ENCODE data around the gene ZPR1. TPM values are rescaled to one million over a fixed set of nuclear protein-coding genes. Genes with fewer than 3 reads are reported as not detected.
A peak's percentile ranks its signal among the peaks of the same experiment; 100 is the strongest.

Gene ZPR1
- polyA plus RNA-seq, 1 donor, result 41.3 TPM

DNA sequence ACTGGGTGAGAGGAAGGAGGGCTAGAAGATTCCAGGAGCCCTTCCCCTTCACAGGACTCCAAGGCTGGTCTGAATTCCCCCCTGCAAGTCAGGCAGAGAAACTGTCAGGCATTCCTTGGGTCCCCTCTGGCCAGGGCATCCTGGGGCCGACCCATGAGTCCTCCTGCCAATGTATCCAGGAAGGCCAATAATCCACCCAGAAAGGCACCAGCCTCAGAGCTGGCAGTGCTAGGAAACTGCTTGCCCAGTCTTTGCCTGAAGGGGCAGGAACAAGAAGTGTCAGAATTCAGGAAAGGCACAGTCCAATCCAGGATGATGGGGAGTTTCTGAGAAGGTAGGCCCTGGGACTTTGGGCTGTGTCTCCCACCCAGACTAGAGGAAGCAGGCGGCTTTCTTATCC, 56.0 kb downstream of the ZPR1 start:
- Histone ChIP-seq H3K9me3 (ENCODE audit: control insufficient read depth, low read depth, low read length) (no peaks in the 10 kb centered on the region), H3K4me3 (ENCODE audit: low read length) (no peak overlapping the region), H3K27me3 (ENCODE audit: control insufficient read depth, insufficient read depth, low read length) (peaks cover 18% of the 10 kb centered on the region), H3K27ac (ENCODE audit: low read length) (peak overlapping the region; percentile 29), H3K36me3 (ENCODE audit: control insufficient read depth, insufficient read depth, low read length) (no peaks in the 10 kb centered on the region), H3K4me1 (ENCODE audit: control insufficient read depth, insufficient read depth, low read length) (peaks cover 14% of the 10 kb centered on the region)
- DNase-seq, result no peak
- WGBS (ENCODE audit: insufficient coverage, low lambda C conversion rate), result no CpG with 5 or more reads among the region's 2 CpGs

DNA sequence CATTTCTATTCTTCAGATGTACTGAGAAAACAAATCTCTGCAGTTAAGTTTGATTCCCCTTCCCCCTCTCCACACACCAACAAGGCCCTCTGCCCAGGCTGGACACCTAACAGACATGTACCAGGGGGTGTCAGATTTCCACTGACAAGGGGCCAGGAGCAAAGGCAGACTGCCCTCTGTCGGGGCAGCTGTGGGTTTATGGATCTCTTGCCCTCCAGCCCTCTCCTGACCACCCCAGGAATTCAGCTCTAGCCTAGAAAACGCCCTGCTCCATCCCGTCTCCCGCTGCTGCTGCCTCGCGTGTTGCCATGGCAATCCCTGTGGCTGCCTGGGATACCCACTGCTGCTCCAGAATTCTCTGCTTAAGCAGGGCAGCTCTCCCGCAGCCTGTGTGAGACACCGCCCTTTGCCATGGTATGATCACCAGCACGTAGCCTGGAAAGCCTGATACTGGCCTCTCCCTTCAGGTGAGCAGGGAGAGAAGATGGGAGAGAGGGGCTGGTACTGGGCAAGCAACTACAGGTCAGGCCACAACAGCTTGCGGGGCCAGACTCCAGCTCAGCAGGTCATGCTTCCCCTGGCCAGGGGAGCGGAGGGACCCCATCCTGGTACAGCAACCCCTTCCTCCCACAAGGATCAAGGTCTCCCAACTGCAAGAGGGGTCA, 56.6 kb downstream of the ZPR1 start:
- Histone ChIP-seq H3K4me1 (ENCODE audit: control insufficient read depth, insufficient read depth, low read length) (peaks cover 14% of the 10 kb centered on the region), H3K36me3 (ENCODE audit: control insufficient read depth, insufficient read depth, low read length) (no peaks in the 10 kb centered on the region), H3K4me3 (ENCODE audit: low read length) (no peak overlapping the region), H3K27ac (ENCODE audit: low read length) (peak overlapping the region; percentile 29), H3K27me3 (ENCODE audit: control insufficient read depth, insufficient read depth, low read length) (peaks cover 19% of the 10 kb centered on the region), H3K9me3 (ENCODE audit: control insufficient read depth, low read depth, low read length) (no peaks in the 10 kb centered on the region)
- no CpG with 5 or more reads among the region's 11 CpGs for WGBS (ENCODE audit: insufficient coverage, low lambda C conversion rate)
- no peak for DNase-seq

DNA sequence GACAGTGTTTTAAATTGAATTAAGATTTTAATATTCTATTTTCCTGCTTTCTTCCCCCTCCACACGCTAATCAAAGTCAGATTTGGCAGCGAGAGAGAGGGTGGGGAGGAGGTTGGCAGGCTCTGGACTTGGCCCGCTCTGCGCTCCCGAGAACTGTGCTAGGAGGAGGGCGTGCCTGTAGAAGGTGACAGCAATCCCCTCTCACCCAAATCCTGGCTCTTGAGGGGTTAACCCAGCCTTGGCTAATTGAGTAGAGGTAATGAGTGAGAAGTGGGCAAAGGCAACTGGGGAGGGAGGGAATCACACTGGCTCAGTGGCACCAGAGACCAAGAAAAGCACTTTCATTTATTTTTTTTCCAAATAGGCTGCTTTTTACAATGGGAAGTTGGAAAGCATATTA, 57.2 kb downstream of the ZPR1 start:
- no peaks in the 10 kb centered on the region for H3K9me3 ChIP-seq (ENCODE audit: control insufficient read depth, low read depth, low read length)
- no peaks in the 10 kb centered on the region for H3K36me3 ChIP-seq (ENCODE audit: control insufficient read depth, insufficient read depth, low read length)
- no peak overlapping the region for H3K4me3 ChIP-seq (ENCODE audit: low read length)
- peak overlapping the region; percentile 15 for H3K27ac ChIP-seq (ENCODE audit: low read length)
- no peak for DNase-seq
- peaks cover 19% of the 10 kb centered on the region for H3K27me3 ChIP-seq (ENCODE audit: control insufficient read depth, insufficient read depth, low read length)
- no CpG with 5 or more reads among the region's 6 CpGs for WGBS (ENCODE audit: insufficient coverage, low lambda C conversion rate)
- H3K4me1 ChIP-seq (ENCODE audit: control insufficient read depth, insufficient read depth, low read length), result peaks cover 17% of the 10 kb centered on the region

DNA sequence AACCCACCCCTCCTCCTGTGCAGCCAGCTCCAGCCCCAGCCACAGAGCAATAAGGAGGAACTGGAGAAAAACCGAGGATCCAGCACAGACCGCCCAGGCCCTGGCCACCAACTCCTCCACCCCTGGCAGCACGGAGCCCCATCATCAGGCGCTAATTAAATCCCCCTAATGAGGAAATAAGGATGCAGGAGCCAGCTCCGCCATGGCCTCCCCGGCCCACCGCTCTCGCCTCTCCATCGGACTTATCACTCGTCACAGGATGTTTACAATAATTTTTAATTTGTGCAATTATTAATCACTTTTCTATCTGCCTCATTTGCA, 57.6 kb downstream of the ZPR1 start:
- Histone ChIP-seq H3K27me3 (ENCODE audit: control insufficient read depth, insufficient read depth, low read length) (peaks cover 19% of the 10 kb centered on the region), H3K4me1 (ENCODE audit: control insufficient read depth, insufficient read depth, low read length) (peaks cover 18% of the 10 kb centered on the region), H3K27ac (ENCODE audit: low read length) (no peak overlapping the region), H3K36me3 (ENCODE audit: control insufficient read depth, insufficient read depth, low read length) (no peaks in the 10 kb centered on the region), H3K9me3 (ENCODE audit: control insufficient read depth, low read depth, low read length) (no peaks in the 10 kb centered on the region), H3K4me3 (ENCODE audit: low read length) (no peak overlapping the region)
- DNase-seq, result no peak
- whole genome bisulfite sequencing (ENCODE audit: insufficient coverage, low lambda C conversion rate), result 93% methylated on average over 3 of the region's 10 CpGs

DNA sequence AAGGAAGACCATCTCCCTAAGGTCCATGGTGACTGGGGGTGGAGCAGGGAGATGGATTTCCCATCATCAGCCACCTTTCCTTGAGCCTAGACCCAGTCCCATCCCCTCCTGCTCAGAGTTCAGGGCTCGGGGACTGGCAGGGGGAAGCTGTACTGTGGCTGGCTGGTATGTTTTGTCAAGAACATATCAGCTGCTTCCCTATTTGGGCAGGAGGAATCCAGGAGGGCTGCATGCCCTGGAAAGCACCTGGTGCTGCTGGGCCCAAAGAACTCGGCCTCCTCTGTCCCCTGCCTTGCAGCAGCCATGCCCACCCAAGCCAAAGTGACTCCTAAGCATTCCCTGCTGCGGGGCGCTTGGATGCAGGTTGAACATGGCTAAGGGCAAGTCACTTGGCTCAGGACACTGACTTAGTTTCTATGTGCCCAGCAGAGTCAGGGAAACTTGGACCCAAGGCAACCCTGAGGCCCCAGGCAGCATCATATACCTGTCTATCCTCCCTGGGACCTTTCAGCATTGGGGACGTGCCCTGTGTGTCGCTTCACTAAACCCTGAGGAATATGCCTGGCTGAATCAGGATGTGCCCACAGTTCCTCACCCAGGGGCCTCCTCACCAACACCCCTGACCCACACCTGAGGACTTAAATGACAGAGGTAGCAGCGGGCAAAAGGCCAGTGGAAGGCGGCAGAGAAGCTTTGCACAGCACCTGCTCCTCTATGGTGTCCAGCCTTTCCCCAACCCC, 58.2 kb downstream of the ZPR1 start:
- no peak overlapping the region for H3K27ac ChIP-seq (ENCODE audit: low read length)
- H3K9me3 ChIP-seq (ENCODE audit: control insufficient read depth, low read depth, low read length), result no peaks in the 10 kb centered on the region
- no peaks in the 10 kb centered on the region for H3K36me3 ChIP-seq (ENCODE audit: control insufficient read depth, insufficient read depth, low read length)
- no peak for DNase-seq
- H3K27me3 ChIP-seq (ENCODE audit: control insufficient read depth, insufficient read depth, low read length), result peaks cover 19% of the 10 kb centered on the region
- no CpG with 5 or more reads among the region's 8 CpGs for WGBS (ENCODE audit: insufficient coverage, low lambda C conversion rate)
- H3K4me1 ChIP-seq (ENCODE audit: control insufficient read depth, insufficient read depth, low read length), result peaks cover 18% of the 10 kb centered on the region
- H3K4me3 ChIP-seq (ENCODE audit: low read length), result no peak overlapping the region

DNA sequence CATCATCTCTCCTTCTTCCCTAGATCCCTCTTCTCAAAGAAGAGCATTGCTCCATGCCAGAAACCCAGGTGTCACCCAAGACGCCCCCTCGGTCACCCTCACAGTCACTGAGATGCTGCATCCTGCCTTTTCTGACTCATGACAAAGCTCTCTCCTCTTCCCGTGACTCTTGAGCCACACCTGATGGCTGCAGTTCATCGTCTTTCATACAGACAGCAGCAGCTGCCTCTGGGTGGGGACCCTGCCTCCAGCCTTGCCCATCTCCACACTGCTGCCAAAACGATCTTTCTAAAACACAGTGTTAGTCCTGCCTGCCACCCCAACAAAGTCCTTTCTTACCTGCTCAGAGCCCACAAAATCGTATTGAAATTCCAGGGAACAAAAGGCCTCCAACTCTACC, 59.8 kb downstream of the ZPR1 start:
- H3K36me3 ChIP-seq (ENCODE audit: control insufficient read depth, insufficient read depth, low read length), result no peaks in the 10 kb centered on the region
- no CpG with 5 or more reads among the region's 6 CpGs for WGBS (ENCODE audit: insufficient coverage, low lambda C conversion rate)

DNA sequence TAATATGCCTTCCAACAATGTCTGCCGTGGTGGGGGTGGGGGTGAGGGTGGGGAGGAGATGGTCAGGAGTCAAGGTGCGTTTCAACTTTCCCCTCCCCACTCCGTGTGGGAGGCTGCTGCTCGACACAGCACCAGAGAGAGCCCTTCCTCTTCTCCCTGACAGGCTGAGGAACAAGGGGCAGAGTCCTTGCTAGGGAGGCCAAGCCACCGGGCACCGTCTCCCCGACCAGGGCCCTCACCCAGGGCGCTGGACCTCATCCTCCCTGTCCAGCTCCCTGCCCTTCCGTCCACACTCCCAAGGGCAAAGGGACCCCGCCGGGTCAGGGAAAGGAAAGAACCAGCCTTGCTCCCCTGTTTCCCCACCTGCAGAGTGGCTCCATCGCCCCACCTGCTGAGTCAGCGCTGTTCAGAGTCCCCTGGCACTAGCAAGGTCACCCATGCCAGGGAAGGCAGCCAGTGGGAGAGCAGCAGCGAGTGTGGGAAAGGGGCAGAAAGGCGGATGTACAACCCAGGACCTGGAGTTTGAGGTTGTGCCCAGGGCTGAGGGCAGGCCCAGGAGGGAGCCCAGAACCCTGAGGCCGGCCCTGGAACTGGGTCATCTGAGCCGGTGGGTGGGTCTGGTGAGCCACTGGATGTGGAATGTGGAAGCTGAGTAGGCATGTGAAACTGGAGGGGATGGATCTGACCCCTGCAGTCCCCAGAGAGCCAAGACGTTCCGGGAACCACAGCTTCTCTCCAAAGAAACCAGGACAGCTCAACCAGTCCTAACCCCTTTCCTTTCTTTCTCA, 62.2 kb downstream of the ZPR1 start:
- Histone ChIP-seq H3K4me1 (ENCODE audit: control insufficient read depth, insufficient read depth, low read length) (peaks cover 4% of the 10 kb centered on the region), H3K4me3 (ENCODE audit: low read length) (no peak overlapping the region), H3K9me3 (ENCODE audit: control insufficient read depth, low read depth, low read length) (no peaks in the 10 kb centered on the region), H3K36me3 (ENCODE audit: control insufficient read depth, insufficient read depth, low read length) (no peaks in the 10 kb centered on the region), H3K27ac (ENCODE audit: low read length) (no peak overlapping the region), H3K27me3 (ENCODE audit: control insufficient read depth, insufficient read depth, low read length) (peaks cover 7% of the 10 kb centered on the region)
- DNase-seq, result peak in 1 of 2 donors; percentile 16
- WGBS (ENCODE audit: insufficient coverage, low lambda C conversion rate), result no CpG with 5 or more reads among the region's 19 CpGs

More for the DNA sequence above, 59.8 kb downstream of the ZPR1 start:
- no peak overlapping the region for H3K4me3 ChIP-seq (ENCODE audit: low read length)
- H3K27me3 ChIP-seq (ENCODE audit: control insufficient read depth, insufficient read depth, low read length), result peaks cover 19% of the 10 kb centered on the region
- peaks cover 6% of the 10 kb centered on the region for H3K4me1 ChIP-seq (ENCODE audit: control insufficient read depth, insufficient read depth, low read length)
- no peaks in the 10 kb centered on the region for H3K9me3 ChIP-seq (ENCODE audit: control insufficient read depth, low read depth, low read length)
- DNase-seq, result no peak
- no peak overlapping the region for H3K27ac ChIP-seq (ENCODE audit: low read length)

DNA sequence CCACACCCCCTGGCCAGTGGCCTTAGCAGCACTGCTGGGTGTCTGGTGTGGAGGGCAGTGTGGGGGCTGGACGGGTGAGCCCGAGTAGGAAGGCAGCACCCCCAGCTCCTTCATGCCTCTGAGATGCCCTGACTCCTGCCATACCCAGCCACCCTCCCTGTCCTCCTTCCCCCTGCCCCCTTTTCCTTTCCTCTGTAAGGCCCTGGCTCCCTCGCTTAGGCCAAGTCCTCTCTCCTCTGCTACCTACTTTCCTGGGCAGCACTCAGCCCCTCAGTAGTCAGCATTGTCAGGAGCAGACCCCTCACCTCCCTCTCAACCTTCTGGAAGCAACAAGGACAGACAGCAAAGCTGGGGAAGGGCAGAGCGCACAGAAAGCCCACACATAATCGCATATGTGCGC, 63.0 kb downstream of the ZPR1 start:
- WGBS (ENCODE audit: insufficient coverage, low lambda C conversion rate), result no CpG with 5 or more reads among the region's 6 CpGs
- no peak for DNase-seq

More for the DNA sequence above, 63.0 kb downstream of the ZPR1 start:
- Histone ChIP-seq H3K27ac (ENCODE audit: low read length) (no peak overlapping the region), H3K9me3 (ENCODE audit: control insufficient read depth, low read depth, low read length) (no peaks in the 10 kb centered on the region), H3K4me1 (ENCODE audit: control insufficient read depth, insufficient read depth, low read length) (peaks cover 5% of the 10 kb centered on the region), H3K4me3 (ENCODE audit: low read length) (no peak overlapping the region), H3K36me3 (ENCODE audit: control insufficient read depth, insufficient read depth, low read length) (no peaks in the 10 kb centered on the region), H3K27me3 (ENCODE audit: control insufficient read depth, insufficient read depth, low read length) (peaks cover 5% of the 10 kb centered on the region)
